SK-N-SH (cell line): ENCODE results near the gene POU4F3. TPM values are rescaled to one million over a fixed set of nuclear protein-coding genes. Genes with fewer than 3 reads are reported as not detected.

Source experiments
- CTCF ChIA-PET: fragments of 300-600, 350-600 bp; formaldehyde crosslinking; extraction: SDS; loops from one replicate; lab custom pipeline; 2021; lab: Yijun Ruan, JAX
- POLR2A ChIA-PET: fragments of 350-600 bp; sonication (Branson Sonifier 250); formaldehyde crosslinking; extraction: SDS; loops from one replicate; lab custom pipeline; 2020; ENCODE audit warnings: antibody characterized with exemption, inconsistent platforms; lab: Yijun Ruan, JAX
- DNase-seq: peaks from one replicate; pipeline ENCODE4 v3.0.0; 2012
- H2AFZ ChIP-seq: fragments of 200-600 bp; sonication (generic); 2 replicates; pipeline ENCODE4 v1.8.1; 2016; ENCODE audit warnings: antibody characterized with exemption, mild to moderate bottlenecking, low read depth
- H3F3A ChIP-seq: fragments of 200-600 bp; sonication (generic); replicated peaks from 2 replicates; pipeline ENCODE3; 2016; ENCODE audit warnings: antibody characterized with exemption, mild to moderate bottlenecking; ENCODE audit not compliant: insufficient read depth
- H3K27ac ChIP-seq, 2 experiments: fragments of 200-500 bp in 1 of 2; fragments of 200-600 bp in 1 of 2; sonication (Bioruptor generic) in 1 of 2; sonication (generic), shearing (Covaris generic) in 1 of 2; 2 replicates each; pipeline versions ENCODE4 v1.5.1 to v1.6.1; 2014 to 2016; ENCODE audit warnings: low read depth in 2 of 2, inconsistent platforms in 1 of 2, low read length in 1 of 2, mild to moderate bottlenecking in 1 of 2, mixed read lengths in 1 of 2
- H3K27me3 ChIP-seq: fragments of 200-600 bp; sonication (generic), shearing (Covaris generic); 2 replicates; pipeline ENCODE4 v1.6.1; 2016; ENCODE audit warnings: mixed run types; ENCODE audit not compliant: insufficient read depth
- H3K36me3 ChIP-seq, 2 experiments: fragments of 200-500 bp in 1 of 2; fragments of 200-600 bp in 1 of 2; sonication (Bioruptor generic) in 1 of 2; sonication (generic) in 1 of 2; replicated peaks in 1 of 2; 2 replicates each; pipeline versions ENCODE3 to v1.5.1; 2014 to 2016; ENCODE audit warnings: low read length in 1 of 2, mild to moderate bottlenecking in 1 of 2; ENCODE audit not compliant: insufficient read depth in 2 of 2, control insufficient read depth in 1 of 2
- H3K4me1 ChIP-seq, 2 experiments: fragments of 200-500 bp in 1 of 2; fragments of 200-600 bp in 1 of 2; sonication (Bioruptor generic) in 1 of 2; sonication (generic), shearing (Covaris generic) in 1 of 2; 2 replicates each; pipeline versions ENCODE4 v1.5.1 to v1.6.1; 2014 to 2016; ENCODE audit warnings: low read depth in 1 of 2, low read length in 1 of 2, mixed run types in 1 of 2; ENCODE audit not compliant: insufficient read depth in 2 of 2, control insufficient read depth in 1 of 2
- H3K4me2 ChIP-seq: fragments of 200-600 bp; sonication (generic), shearing (Covaris generic); 2 replicates; pipeline ENCODE4 v1.6.1; 2017; ENCODE audit warnings: mixed run types
- H3K4me3 ChIP-seq, 2 experiments: fragments of 200-500 bp in 1 of 2; fragments of 200-600 bp in 1 of 2; sonication (Bioruptor generic) in 1 of 2; sonication (generic), shearing (Covaris generic) in 1 of 2; 2 replicates each; pipeline versions ENCODE4 v1.5.1 to v1.8.1; 2014 to 2016; ENCODE audit warnings: low read depth in 2 of 2, inconsistent platforms in 1 of 2, low read length in 1 of 2, mild to moderate bottlenecking in 1 of 2, mixed read lengths in 1 of 2, moderate library complexity in 1 of 2
- H3K79me2 ChIP-seq: fragments of 200-600 bp; sonication (generic); 2 replicates; pipeline ENCODE4 v1.8.1; 2017; ENCODE audit warnings: mild to moderate bottlenecking; ENCODE audit not compliant: insufficient read depth
- H3K9ac ChIP-seq: fragments of 200-600 bp; sonication (generic); 2 replicates; pipeline ENCODE4 v1.6.1; 2017; ENCODE audit warnings: mixed run types
- H3K9me2 ChIP-seq: fragments of 200-600 bp; sonication (generic); 2 replicates; pipeline ENCODE4 v1.6.1; 2017; ENCODE audit warnings: mixed run types
- H3K9me3 ChIP-seq: fragments of 200-600 bp; sonication (generic); 2 replicates; pipeline ENCODE4 v1.6.1; 2017; ENCODE audit warnings: mixed run types, mild to moderate bottlenecking, moderate library complexity
- H4K20me1 ChIP-seq: fragments of 200-600 bp; sonication (generic); 2 replicates; pipeline ENCODE4 v1.6.1; 2017; ENCODE audit warnings: mild to moderate bottlenecking, mixed run types; ENCODE audit not compliant: insufficient read depth
- CTCF ChIP-seq: fragments of 200-600 bp; sonication (generic); IDR thresholded peaks from 2 replicates; pipeline ENCODE4 v1.6.1; 2017; ENCODE audit warnings: antibody characterized with exemption, mild to moderate bottlenecking, moderate library complexity
- ELF1 ChIP-seq: IDR thresholded peaks from 2 replicates; pipeline ENCODE4 v1.4.0; 2012
- EZH2phosphoT487 ChIP-seq: fragments of 200-600 bp; sonication (generic); IDR thresholded peaks from 2 replicates; pipeline ENCODE4 v1.6.1; 2017; ENCODE audit warnings: low read depth, mixed run types, mild to moderate bottlenecking, antibody characterized with exemption, moderate library complexity, borderline replicate concordance
- FOXM1 ChIP-seq: IDR thresholded peaks from 2 replicates; pipeline ENCODE4 v1.4.0; 2012; ENCODE audit warnings: low read depth, mild to moderate bottlenecking
- GABPA ChIP-seq: IDR thresholded peaks from 2 replicates; pipeline ENCODE4 v1.4.0; 2012; ENCODE audit warnings: low read depth, mild to moderate bottlenecking
- IRF3 ChIP-seq: fragments of 150-350 bp; IDR thresholded peaks from 2 replicates; pipeline ENCODE4 v1.6.1; 2016; ENCODE audit warnings: mild to moderate bottlenecking, low read depth, low read length
- MAX ChIP-seq: IDR thresholded peaks from 2 replicates; pipeline ENCODE4 v1.4.0; 2012; ENCODE audit warnings: low read depth
- MEF2A ChIP-seq: IDR thresholded peaks from 2 replicates; pipeline ENCODE4 v1.4.0; 2012; ENCODE audit warnings: low read depth, borderline replicate concordance
- RCOR1 ChIP-seq: fragments of 150-350 bp; IDR thresholded peaks from 2 replicates; pipeline ENCODE4 v1.6.1; 2017; ENCODE audit warnings: antibody characterized with exemption, low read length
- TAF1 ChIP-seq: IDR thresholded peaks from 2 replicates; pipeline ENCODE4 v1.6.1; 2012; ENCODE audit warnings: low read depth, mild to moderate bottlenecking, low read length, moderate library complexity, borderline replicate concordance
- TCF12 ChIP-seq: IDR thresholded peaks from 2 replicates; pipeline ENCODE4 v1.4.0; 2012
- WGBS: methylation state at CpG from one replicate; pipeline ENCODE4 v1.1.6; 2017; ENCODE audit warnings: low lambda C conversion rate; 5-methylcytosine and 5-hydroxymethylcytosine counted together
- polyA plus RNA-seq, 3 experiments: library from polyadenylated mRNA; depleted of rRNA; stranded (reverse); fragments of >200 nt; gene quantifications; 2 replicates each; pipeline ENCODE4 v1.2.3, GENCODE V29; 2012
- TF ChIP-seq, protein P1 (sequence below): fragments of 150-350 bp; IDR thresholded peaks from 2 replicates; pipeline ENCODE4 v1.6.1; 2017; ENCODE audit warnings: antibody characterized with exemption, low read length, low read depth, borderline replicate concordance
- TF ChIP-seq, protein P2 (sequence below): IDR thresholded peaks from 2 replicates; pipeline ENCODE4; 2012

Gene POU4F3
- polyA plus RNA-seq, 1 of the 3 experiments (the other 2 are of a cell fraction) = 0.08 TPM

DNA sequence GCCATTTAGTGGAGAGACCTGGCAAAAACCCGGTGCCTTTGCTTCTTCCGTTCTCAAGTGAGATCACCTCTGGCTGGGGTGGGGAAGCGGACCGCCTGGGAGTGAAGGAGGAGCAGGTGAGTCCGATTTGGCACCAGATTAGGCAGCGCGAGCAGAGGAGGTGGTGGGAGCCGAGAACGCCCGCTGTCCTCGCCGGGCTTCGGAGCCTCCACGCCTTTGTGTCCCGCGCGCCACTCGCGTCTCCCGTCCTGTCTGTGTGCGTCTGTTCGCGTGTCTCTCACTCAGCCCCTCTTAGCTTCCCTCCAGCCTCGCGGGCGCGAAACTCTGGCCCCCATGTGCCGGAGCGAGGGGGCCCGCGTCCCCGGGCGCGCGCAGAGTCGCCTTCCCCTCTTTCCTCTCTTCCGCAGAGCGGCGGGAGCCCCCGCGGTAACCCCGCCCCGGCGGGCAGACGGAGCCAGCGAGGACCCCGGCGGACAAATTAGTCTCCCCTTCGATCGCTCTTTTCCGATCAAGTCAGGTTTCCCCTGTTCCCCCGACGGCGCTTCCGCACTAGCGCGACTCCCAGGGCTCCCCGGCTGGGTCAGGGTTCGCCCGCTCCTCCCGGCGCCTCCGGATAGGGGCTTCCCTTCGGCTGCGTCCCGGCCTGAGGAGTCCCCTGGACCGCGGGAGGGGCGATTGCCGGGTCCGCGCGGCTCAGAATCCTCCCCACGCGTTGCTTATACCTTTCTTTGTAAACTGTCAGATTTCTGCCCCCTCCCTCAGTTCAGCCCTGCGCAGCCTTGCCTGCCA, 7.1 kb downstream of the POU4F3 start:
- H3K79me2 ChIP-seq = no peaks in the 10 kb centered on the region
- peaks cover 66% of the 10 kb centered on the region for H3K27me3 ChIP-seq
- ChIA-PET CTCF (no interaction called here), POLR2A (no interaction called here)
- peak overlapping the region; percentile 47; the same call in 1 of the 2 replicates for H3K4me2 ChIP-seq
- H3K27ac ChIP-seq = no peak overlapping the region
- TF ChIP-seq MAX (no peak), EZH2phosphoT487 (no peak), RCOR1 (no peak), CTCF (no peak), MEF2A (no peak), FOXM1 (no peak), GABPA (no peak), TCF12 (no peak), IRF3 (no peak), TAF1 (no peak), ELF1 (no peak)
- TF ChIP-seq, protein P1, sequence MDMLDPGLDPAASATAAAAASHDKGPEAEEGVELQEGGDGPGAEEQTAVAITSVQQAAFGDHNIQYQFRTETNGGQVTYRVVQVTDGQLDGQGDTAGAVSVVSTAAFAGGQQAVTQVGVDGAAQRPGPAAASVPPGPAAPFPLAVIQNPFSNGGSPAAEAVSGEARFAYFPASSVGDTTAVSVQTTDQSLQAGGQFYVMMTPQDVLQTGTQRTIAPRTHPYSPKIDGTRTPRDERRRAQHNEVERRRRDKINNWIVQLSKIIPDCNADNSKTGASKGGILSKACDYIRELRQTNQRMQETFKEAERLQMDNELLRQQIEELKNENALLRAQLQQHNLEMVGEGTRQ = no peak
- TF ChIP-seq, protein P2, sequence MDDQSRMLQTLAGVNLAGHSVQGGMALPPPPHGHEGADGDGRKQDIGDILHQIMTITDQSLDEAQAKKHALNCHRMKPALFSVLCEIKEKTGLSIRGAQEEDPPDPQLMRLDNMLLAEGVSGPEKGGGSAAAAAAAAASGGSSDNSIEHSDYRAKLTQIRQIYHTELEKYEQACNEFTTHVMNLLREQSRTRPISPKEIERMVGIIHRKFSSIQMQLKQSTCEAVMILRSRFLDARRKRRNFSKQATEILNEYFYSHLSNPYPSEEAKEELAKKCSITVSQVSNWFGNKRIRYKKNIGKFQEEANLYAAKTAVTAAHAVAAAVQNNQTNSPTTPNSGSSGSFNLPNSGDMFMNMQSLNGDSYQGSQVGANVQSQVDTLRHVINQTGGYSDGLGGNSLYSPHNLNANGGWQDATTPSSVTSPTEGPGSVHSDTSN = no peak
- H3K36me3 ChIP-seq = no peaks in the 10 kb centered on the region
- peak overlapping the region in 1 of 2 experiments; percentile 35; a peak in 1 of 4 replicates for H3K4me3 ChIP-seq
- WGBS = 31% methylated on average over 33 of the region's 76 CpGs
- no peak overlapping the region for H3K9ac ChIP-seq
- H3K9me2 ChIP-seq = no peaks in the 10 kb centered on the region
- no peaks in the 10 kb centered on the region for H3K9me3 ChIP-seq
- no peak overlapping the region for H2AFZ ChIP-seq
- no peaks in the 10 kb centered on the region for H4K20me1 ChIP-seq
- H3F3A ChIP-seq = no peaks in the 10 kb centered on the region
- DNase-seq = peak; percentile 61
- H3K4me1 ChIP-seq = peaks cover 0 to 9% of the 10 kb centered on the region in 2 experiments; a peak in 1 of 4 replicates
